Testis (tissue), 3 donors: ENCODE results near the gene ZSWIM6. TPM values are rescaled to one million over a fixed set of nuclear protein-coding genes. Genes with fewer than 3 reads are reported as not detected.

Experiments
- DNase-seq: peaks from one replicate; pipeline ENCODE4 v3.0.0-alpha.2; 2019
- H3K27ac ChIP-seq, 2 donors: fragments of 200-600 bp; sonication (generic); one replicate each; pipeline ENCODE4 v1.5.1; 2019
- H3K27me3 ChIP-seq: fragments of 200-600 bp; sonication (generic); one replicate; pipeline ENCODE4 v1.5.1; 2019
- H3K36me3 ChIP-seq: fragments of 200-600 bp; sonication (generic); one replicate; pipeline ENCODE4 v1.5.1; 2017; ENCODE audit warnings: low read depth; ENCODE audit errors: missing control alignments
- H3K4me1 ChIP-seq: fragments of 200-600 bp; sonication (generic); one replicate; pipeline ENCODE4 v1.5.1; 2019
- H3K4me3 ChIP-seq, 2 donors: fragments of 200-600 bp; sonication (generic); one replicate each; pipeline ENCODE4 v1.5.1; 2017 to 2019
- H3K9me3 ChIP-seq: fragments of 200-600 bp; sonication (generic); one replicate; pipeline ENCODE4 v1.5.1; 2017
- POLR2A ChIP-seq: fragments of 450-650 bp; IDR thresholded peaks from one replicate; pipeline ENCODE4 v1.6.1; 2017; ENCODE audit warnings: antibody characterized with exemption, mild to moderate bottlenecking, moderate library complexity
- WGBS, 2 donors: methylation state at CpG; one replicate each; pipeline ENCODE4 v1.1.5; 2018; 5-methylcytosine and 5-hydroxymethylcytosine counted together
- intact Hi-C: fragments of 100-400 bp; cut with DNase I; formaldehyde crosslinking; loops from one replicate; pipeline ENCODE4 v1.15.1; 2023; ENCODE audit warnings: low total_unique reads
- polyA plus RNA-seq: library from polyadenylated mRNA; stranded (reverse); fragments of 350-450 nt; fragmentation: Illumina TruSeq; extraction: RNeasy Lipid Tissue Mini Kit (QIAGEN cat#74804); gene quantifications from one replicate; pipeline ENCODE4 v1.2.3, GENCODE V29; 2014; ENCODE audit warnings: low read depth, low replicate concordance; ENCODE audit not compliant: insufficient read depth
- total RNA-seq, 2 donors: library from RNA; depleted of rRNA; stranded (reverse); fragments of >200 nt; gene quantifications; one replicate each; pipeline ENCODE4 v1.2.3, GENCODE V29; 2016
- TF ChIP-seq, protein P1 (sequence below), 3 experiments: fragments of 450-650 bp in 2 of 3; fragments of 200-600 bp in 1 of 3; sonication (generic) in 1 of 3; IDR thresholded peaks; one replicate each; pipeline ENCODE4 v1.5.1; 2016 to 2019; ENCODE audit warnings: antibody characterized with exemption in 3 of 3, mild to moderate bottlenecking in 2 of 3, moderate library complexity in 1 of 3

The ZSWIM6 gene
- total and polyA plus RNA-seq, 3 donors from 2014 or later: 14.6 to 18.0 (median 16.5) TPM

- intact Hi-C loops: no loop called here
- no peaks in the 10 kb centered on the region for H3K27me3 ChIP-seq
- 76 to 95% methylated on average over 5 of the region's 5 CpGs for WGBS, 2 donors
Observed at GRCh38 chr5:61534481-61535267, 202.6 kb downstream of the ZSWIM6 start.

GRCh38 chr5:61535828-61536227, 203.8 kb downstream of the ZSWIM6 start:
- 92 to 93% methylated on average over 7 of the region's 7 CpGs for WGBS, 2 donors
- TF ChIP-seq POLR2A: no peak
- TF ChIP-seq, protein P1, sequence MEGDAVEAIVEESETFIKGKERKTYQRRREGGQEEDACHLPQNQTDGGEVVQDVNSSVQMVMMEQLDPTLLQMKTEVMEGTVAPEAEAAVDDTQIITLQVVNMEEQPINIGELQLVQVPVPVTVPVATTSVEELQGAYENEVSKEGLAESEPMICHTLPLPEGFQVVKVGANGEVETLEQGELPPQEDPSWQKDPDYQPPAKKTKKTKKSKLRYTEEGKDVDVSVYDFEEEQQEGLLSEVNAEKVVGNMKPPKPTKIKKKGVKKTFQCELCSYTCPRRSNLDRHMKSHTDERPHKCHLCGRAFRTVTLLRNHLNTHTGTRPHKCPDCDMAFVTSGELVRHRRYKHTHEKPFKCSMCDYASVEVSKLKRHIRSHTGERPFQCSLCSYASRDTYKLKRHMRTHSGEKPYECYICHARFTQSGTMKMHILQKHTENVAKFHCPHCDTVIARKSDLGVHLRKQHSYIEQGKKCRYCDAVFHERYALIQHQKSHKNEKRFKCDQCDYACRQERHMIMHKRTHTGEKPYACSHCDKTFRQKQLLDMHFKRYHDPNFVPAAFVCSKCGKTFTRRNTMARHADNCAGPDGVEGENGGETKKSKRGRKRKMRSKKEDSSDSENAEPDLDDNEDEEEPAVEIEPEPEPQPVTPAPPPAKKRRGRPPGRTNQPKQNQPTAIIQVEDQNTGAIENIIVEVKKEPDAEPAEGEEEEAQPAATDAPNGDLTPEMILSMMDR (IDR thresholded peaks at IDR 0.05): no peak

More at GRCh38 chr5:61534481-61535267, 202.6 kb downstream of the ZSWIM6 start:
- DNase-seq: no peak
- H3K4me3 ChIP-seq: no peak overlapping the region
- no peaks in the 10 kb centered on the region for H3K4me1 ChIP-seq
- no peaks in the 10 kb centered on the region for H3K36me3 ChIP-seq
- TF ChIP-seq, protein P1 (IDR thresholded peaks at IDR 0.05): no peak
- no peak for TF ChIP-seq POLR2A
- no peaks in the 10 kb centered on the region for H3K9me3 ChIP-seq
- H3K27ac ChIP-seq: no peak overlapping the region

DNA sequence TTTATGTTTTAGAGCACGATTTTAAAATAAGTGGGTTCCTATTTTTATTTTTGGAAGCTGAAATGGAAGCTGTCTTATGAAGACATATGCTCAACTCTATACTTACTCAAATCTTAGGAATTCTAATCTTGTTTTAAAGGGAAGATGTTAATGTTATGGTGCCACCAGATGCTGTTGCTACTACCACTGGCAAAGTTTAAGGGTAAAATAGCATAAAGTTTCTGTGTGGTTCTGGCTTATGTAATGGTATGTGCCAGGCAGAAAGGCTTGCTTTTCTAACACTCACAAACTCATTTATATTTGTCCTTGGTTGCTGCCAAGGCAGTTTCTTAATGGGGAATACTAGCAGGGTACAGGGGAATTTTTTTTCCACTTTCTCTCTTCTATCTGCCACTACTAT, 204.9 kb downstream of the ZSWIM6 start:
- Histone ChIP-seq H3K4me1 (no peaks in the 10 kb centered on the region), H3K36me3 (no peaks in the 10 kb centered on the region), H3K4me3 (no peak overlapping the region), H3K9me3 (no peaks in the 10 kb centered on the region), H3K27me3 (no peaks in the 10 kb centered on the region), H3K27ac (no peak overlapping the region)
- DNase-seq: no peak
- intact Hi-C loops: no loop called here
- WGBS, 2 donors: 89 to 93% methylated on average over 1 of the region's 1 CpG
- TF ChIP-seq POLR2A: no peak
- TF ChIP-seq, protein P1 (IDR thresholded peaks at IDR 0.05): no peak

More at GRCh38 chr5:61535828-61536227, 203.8 kb downstream of the ZSWIM6 start:
- Histone ChIP-seq H3K27ac (no peak overlapping the region), H3K4me3 (no peak overlapping the region), H3K9me3 (no peaks in the 10 kb centered on the region), H3K4me1 (no peaks in the 10 kb centered on the region), H3K36me3 (no peaks in the 10 kb centered on the region), H3K27me3 (no peaks in the 10 kb centered on the region)
- DNase-seq: no peak
- intact Hi-C loops: no loop called here

- TF ChIP-seq, protein P1 (IDR thresholded peaks at IDR 0.05): no peak
- no peak for TF ChIP-seq POLR2A
- Histone ChIP-seq H3K27me3 (no peaks in the 10 kb centered on the region), H3K4me3 (no peak overlapping the region), H3K4me1 (no peaks in the 10 kb centered on the region), H3K36me3 (no peaks in the 10 kb centered on the region), H3K9me3 (no peaks in the 10 kb centered on the region), H3K27ac (no peak overlapping the region)
- no peak for DNase-seq
- 82 to 95% methylated on average over 5 of the region's 5 CpGs for WGBS, 2 donors
- intact Hi-C loops: no loop called here
Observed at GRCh38 chr5:61538722-61539501, 206.9 kb downstream of the ZSWIM6 start.
